MM.1S (cell line): ENCODE measurements around the gene HIPK2.

Experiments
- EZH2 ChIP-seq: fragments of 300-600 bp; sonication (generic); optimal IDR thresholded peaks from 2 replicates; pipeline ENCODE3; 2017; ENCODE audit warnings: low read depth, mild to moderate bottlenecking, antibody characterized with exemption, low read length, mixed read lengths
- TF ChIP-seq, protein P1 (sequence below): fragments of 300-600 bp; sonication (generic); IDR thresholded peaks from 2 replicates; pipeline ENCODE4 v1.5.1; 2016; ENCODE audit warnings: antibody characterized with exemption, low read length, mixed read lengths

DNA sequence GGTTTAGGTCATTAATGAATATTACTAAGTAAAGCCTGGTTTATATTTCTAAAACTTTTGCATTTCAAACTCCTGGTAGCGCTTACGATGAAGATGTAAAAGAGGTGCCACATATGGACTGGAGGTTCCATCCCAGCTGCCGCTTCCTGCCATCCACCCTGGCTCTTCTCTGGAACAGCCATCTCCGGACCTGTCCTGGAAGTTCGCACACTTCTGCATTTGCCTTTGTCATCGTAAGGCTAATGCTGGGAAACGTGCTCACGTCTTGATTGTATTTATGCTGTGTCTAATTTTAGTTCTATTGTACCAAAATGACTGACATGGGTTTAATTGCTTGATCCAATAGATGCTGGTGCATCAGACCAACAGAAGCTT, 103.1 kb downstream of the HIPK2 start:
- TF ChIP-seq EZH2 = no peak
- TF ChIP-seq, protein P1, sequence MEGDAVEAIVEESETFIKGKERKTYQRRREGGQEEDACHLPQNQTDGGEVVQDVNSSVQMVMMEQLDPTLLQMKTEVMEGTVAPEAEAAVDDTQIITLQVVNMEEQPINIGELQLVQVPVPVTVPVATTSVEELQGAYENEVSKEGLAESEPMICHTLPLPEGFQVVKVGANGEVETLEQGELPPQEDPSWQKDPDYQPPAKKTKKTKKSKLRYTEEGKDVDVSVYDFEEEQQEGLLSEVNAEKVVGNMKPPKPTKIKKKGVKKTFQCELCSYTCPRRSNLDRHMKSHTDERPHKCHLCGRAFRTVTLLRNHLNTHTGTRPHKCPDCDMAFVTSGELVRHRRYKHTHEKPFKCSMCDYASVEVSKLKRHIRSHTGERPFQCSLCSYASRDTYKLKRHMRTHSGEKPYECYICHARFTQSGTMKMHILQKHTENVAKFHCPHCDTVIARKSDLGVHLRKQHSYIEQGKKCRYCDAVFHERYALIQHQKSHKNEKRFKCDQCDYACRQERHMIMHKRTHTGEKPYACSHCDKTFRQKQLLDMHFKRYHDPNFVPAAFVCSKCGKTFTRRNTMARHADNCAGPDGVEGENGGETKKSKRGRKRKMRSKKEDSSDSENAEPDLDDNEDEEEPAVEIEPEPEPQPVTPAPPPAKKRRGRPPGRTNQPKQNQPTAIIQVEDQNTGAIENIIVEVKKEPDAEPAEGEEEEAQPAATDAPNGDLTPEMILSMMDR = no peak
